ENCODE data around the gene SARDH. TPM values are rescaled to one million over a fixed set of nuclear protein-coding genes. Genes with fewer than 3 reads are reported as not detected.

The SARDH gene
- total and polyA plus RNA-seq, 2 experiments from 2014 or later, result 6.0 to 16.9 TPM

GRCh38 chr9:133638711-133639110 lies 99.4 kb downstream of the SARDH start:
- no peak for DNase-seq (ENCODE audit: low read depth in 1 of 2, low spot score in 1 of 2)
- no peaks in the 10 kb centered on the region for H3K27me3 ChIP-seq
- no peak for TF ChIP-seq CTCF (IDR thresholded peaks at IDR 0.05; ENCODE audit: low read depth, low read length)
- no peaks in the 10 kb centered on the region for H3K4me1 ChIP-seq (ENCODE audit: low read depth)
- no peaks in the 10 kb centered on the region for H3K36me3 ChIP-seq
- no peaks in the 10 kb centered on the region for H3K9me3 ChIP-seq (ENCODE audit: low read depth)
- H3K27ac ChIP-seq, result no peak overlapping the region
- H3K4me3 ChIP-seq, result no peak overlapping the region

- Histone ChIP-seq H3K36me3 (no peaks in the 10 kb centered on the region), H3K9me3 (ENCODE audit: low read depth) (no peaks in the 10 kb centered on the region), H3K27ac (no peak overlapping the region), H3K4me1 (ENCODE audit: low read depth) (no peaks in the 10 kb centered on the region), H3K27me3 (no peaks in the 10 kb centered on the region), H3K4me3 (no peak overlapping the region)
- no peak for TF ChIP-seq CTCF (IDR thresholded peaks at IDR 0.05; ENCODE audit: low read depth, low read length)
- DNase-seq (ENCODE audit: low read depth in 1 of 2, low spot score in 1 of 2), result no peak
Measured at GRCh38 chr9:133638076-133638475, 100.1 kb downstream of the SARDH start.

DNA sequence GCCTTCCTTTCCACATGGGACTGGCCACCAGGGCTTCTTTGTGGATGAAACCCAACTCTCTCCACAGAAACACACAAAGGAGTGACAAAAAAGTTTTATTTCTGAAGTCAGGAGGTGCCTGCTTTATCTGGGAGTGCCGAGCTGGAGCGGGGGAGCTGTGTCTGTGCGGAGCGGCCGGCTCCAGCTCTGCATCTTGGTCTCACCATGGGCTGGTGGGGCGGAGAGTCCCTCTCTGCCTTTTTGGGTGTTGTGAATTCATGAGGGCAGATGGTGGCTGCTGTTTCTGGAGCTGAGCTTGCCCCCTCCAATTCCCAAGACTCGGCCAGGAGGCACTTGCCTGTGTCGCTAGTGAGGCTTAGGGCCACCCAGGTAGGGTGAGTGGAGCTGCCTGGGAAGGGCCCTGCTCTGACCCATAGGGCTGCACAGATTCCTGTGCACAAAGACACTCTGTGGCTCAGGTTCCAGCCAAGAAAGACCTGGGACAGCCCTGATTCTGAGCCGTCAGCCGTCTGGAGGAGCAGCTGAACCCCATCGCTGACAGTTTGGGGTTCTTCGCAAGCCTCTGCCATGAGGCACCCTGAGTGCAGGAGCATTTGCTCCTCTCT lies 100.6 kb downstream of the SARDH start:
- Histone ChIP-seq H3K27me3 (no peaks in the 10 kb centered on the region), H3K36me3 (no peaks in the 10 kb centered on the region), H3K4me1 (ENCODE audit: low read depth) (no peaks in the 10 kb centered on the region), H3K9me3 (ENCODE audit: low read depth) (no peaks in the 10 kb centered on the region), H3K27ac (no peak overlapping the region), H3K4me3 (no peak overlapping the region)
- no peak for DNase-seq (ENCODE audit: low read depth in 1 of 2, low spot score in 1 of 2)
- no peak for TF ChIP-seq CTCF (IDR thresholded peaks at IDR 0.05; ENCODE audit: low read depth, low read length)

DNA sequence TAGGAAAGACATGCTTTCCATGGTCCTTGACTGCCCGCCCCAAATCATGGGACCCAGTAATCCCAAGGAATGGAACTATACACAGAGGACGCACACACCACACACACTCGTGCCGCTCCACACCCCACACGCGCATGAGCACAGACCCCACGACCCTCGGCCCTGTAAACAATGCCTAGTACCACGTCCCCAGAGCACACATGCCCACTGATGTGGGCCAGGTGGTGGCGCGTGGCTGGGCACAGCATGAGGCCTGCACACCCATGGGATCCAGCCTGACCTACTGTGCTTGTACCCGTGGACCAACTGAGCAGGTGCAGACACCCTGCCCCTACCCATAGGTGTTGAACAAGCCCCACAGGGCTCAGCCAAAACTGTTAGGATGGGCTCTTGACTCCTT lies 101.2 kb downstream of the SARDH start:
- H3K27ac ChIP-seq, result no peak overlapping the region
- H3K27me3 ChIP-seq, result no peaks in the 10 kb centered on the region
- no peaks in the 10 kb centered on the region for H3K9me3 ChIP-seq (ENCODE audit: low read depth)
- H3K36me3 ChIP-seq, result no peaks in the 10 kb centered on the region
- no peak for DNase-seq (ENCODE audit: low read depth in 1 of 2, low spot score in 1 of 2)
- no peak for TF ChIP-seq CTCF (IDR thresholded peaks at IDR 0.05; ENCODE audit: low read depth, low read length)
- H3K4me3 ChIP-seq, result no peak overlapping the region
- no peaks in the 10 kb centered on the region for H3K4me1 ChIP-seq (ENCODE audit: low read depth)

DNA sequence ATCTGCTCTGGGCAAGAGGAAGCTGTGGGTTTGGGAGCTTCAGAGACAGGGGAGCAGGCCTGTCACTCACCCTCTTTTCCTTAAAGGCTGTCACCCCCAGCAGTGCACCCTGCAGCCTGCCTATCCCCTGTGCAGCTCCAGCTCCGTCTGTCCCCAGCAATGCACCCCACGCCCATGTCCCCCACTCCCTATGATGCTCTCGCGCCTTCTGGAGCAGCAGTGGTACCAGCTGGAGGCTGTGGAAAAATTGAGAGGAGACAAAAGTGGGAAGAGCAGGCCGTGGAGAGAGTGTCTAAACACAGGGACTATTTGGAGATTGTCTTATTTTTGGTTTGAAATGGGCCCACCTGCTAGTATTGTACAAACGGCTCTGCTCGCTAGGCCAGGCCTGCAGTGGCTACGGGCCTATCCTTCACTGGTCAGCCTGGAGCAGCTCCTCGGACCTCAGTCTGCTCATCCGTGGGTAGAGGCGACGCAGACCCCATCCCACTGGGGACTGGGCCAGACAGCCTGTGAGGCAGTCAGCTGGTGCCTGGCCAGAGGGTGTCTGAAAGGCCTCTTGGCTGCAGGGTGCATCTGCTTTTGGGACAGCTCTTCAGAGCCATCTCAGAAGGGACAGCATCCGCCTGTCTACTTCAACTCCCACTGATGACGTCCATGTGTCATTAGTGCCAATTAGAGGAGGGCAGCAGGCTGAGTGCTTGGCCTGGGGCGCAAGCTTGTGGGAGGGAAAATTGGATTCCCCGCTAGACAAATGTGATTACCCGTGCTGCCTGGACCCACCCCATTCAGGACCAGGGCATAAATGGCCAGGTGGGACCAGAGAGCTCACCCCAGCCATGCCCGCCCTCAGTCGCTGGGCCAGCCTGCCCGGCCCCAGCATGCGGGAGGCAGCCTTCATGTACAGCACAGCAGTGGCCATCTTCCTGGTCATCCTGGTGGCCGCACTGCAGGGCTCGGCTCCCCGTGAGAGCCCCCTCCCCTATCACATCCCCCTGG lies 102.3 kb downstream of the SARDH start, which contains the start of gene DBH:
DBH (plus strand) TSS at position 831 of the 999 bp plus-strand sequence; CDS start at position 840, 9 bp downstream.
- TF ChIP-seq CTCF (IDR thresholded peaks at IDR 0.05; ENCODE audit: low read depth, low read length), result no peak
- no peak for DNase-seq (ENCODE audit: low read depth in 1 of 2, low spot score in 1 of 2)
- H3K27ac ChIP-seq, result no peak within 1 kb of the TSS
- H3K4me3 ChIP-seq, result no peak within 1 kb of the TSS
- H3K27me3 ChIP-seq, result no peaks in the 10 kb centered on the region
- no peaks in the 10 kb centered on the region for H3K9me3 ChIP-seq (ENCODE audit: low read depth)
- no peaks in the 10 kb centered on the region for H3K4me1 ChIP-seq (ENCODE audit: low read depth)
- no peaks in the 10 kb centered on the region for H3K36me3 ChIP-seq
